Measurements from ENCODE around the gene RPS6KA2.

GRCh38 chr6:166543603-166544295 lies 83.3 kb downstream of the RPS6KA2 start:
- no peak for TF ChIP-seq CTCF (IDR thresholded peaks at IDR 0.05)
- no peak for TF ChIP-seq POLR2A (IDR thresholded peaks at IDR 0.05)
